RWPE1 (cell line): Measurements from ENCODE around the gene TAAR6.

Experiments
- CTCF ChIA-PET: fragments of 350-600 bp; sonication (Branson Sonifier 250); formaldehyde crosslinking; extraction: SDS; loops from one replicate; lab custom pipeline; 2021; lab: Yijun Ruan, JAX
- POLR2A ChIA-PET: fragments of 400-600 bp; formaldehyde crosslinking; extraction: SDS; loops from one replicate; lab custom pipeline; 2020; ENCODE audit warnings: antibody characterized with exemption; ENCODE audit not compliant: low non-redundant PET; lab: Yijun Ruan, JAX
- DNase-seq: peaks from one replicate; pipeline ENCODE4 v3.0.0; 2012; ENCODE audit warnings: low spot score
- H3K27ac ChIP-seq: fragments of 450-650 bp; 2 replicates; pipeline ENCODE4 v1.5.1; 2017
- TF ChIP-seq, protein P1 (sequence below): fragments of 450-650 bp; conservative IDR thresholded peaks from 2 replicates; pipeline ENCODE4 v1.5.1; 2017; ENCODE audit warnings: low read depth, mild to moderate bottlenecking

Gene TAAR6

DNA sequence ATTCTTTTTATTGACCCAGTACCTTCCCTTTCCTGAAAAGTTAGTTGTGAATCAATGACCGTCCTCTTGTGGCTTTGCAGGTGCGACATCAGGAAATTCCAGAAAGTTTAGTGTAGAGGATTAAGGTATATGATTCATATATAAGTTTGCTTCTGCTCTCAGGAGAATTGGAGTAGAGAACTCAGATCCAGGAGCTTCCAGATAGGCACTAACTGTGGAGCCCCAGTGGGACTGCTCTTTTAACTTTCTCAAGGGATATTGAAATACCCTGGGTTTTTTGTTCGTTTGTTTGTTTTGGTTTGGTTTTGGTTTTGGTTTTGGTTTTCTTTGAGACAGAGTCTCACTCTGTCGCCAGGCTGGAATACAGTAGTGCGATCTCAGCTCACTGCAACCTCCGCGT, 44.4 kb downstream of the TAAR6 start:
- ChIA-PET POLR2A (no interaction called here), CTCF (interaction anchor here (0.9 kb wide), 1 partner anchor 84 kb away, joined by 4 read pairs; no protein-coding TSS in a partner anchor)
- H3K27ac ChIP-seq = no peak overlapping the region
- DNase-seq = peak; percentile 45
- TF ChIP-seq, protein P1, sequence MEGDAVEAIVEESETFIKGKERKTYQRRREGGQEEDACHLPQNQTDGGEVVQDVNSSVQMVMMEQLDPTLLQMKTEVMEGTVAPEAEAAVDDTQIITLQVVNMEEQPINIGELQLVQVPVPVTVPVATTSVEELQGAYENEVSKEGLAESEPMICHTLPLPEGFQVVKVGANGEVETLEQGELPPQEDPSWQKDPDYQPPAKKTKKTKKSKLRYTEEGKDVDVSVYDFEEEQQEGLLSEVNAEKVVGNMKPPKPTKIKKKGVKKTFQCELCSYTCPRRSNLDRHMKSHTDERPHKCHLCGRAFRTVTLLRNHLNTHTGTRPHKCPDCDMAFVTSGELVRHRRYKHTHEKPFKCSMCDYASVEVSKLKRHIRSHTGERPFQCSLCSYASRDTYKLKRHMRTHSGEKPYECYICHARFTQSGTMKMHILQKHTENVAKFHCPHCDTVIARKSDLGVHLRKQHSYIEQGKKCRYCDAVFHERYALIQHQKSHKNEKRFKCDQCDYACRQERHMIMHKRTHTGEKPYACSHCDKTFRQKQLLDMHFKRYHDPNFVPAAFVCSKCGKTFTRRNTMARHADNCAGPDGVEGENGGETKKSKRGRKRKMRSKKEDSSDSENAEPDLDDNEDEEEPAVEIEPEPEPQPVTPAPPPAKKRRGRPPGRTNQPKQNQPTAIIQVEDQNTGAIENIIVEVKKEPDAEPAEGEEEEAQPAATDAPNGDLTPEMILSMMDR = no peak

DNA sequence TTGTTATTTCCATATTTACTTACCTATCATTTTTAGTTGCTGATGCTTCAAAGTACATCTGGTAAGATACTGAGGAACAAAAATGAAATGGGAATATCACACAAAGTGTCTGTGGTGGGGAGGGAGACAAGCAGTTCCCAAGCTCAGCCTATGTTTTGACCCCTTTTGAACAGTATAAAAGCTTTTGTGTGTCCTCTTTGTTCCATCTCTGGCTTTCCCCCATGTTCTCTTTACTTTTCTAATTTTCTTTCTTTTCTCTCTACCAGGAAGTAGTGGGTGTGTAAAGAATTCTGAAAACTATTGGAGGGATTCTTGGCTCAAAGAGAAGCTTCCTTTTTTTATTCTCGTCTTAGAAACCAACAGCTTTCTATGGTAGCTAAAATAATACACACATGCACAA, 46.6 kb downstream of the TAAR6 start:
- no peak overlapping the region for H3K27ac ChIP-seq
- TF ChIP-seq, protein P1 = no peak
- CTCF ChIA-PET = interaction anchor here (0.6 kb wide), 1 partner anchor 166 kb away, joined by 3 read pairs; no protein-coding TSS in a partner anchor
- no peak for DNase-seq
- POLR2A ChIA-PET = no interaction called here
